Mesendoderm (in vitro differentiated cells): Measurements from ENCODE around the gene TP63.
A peak's percentile ranks its signal among the peaks of the same experiment; 100 is the strongest.

Source experiments
- DNase-seq: peaks from one replicate; pipeline ENCODE4 v3.0.0; 2013
- H2AK5ac ChIP-seq: 2 replicates; pipeline ENCODE4 v1.6.1; 2013; ENCODE audit warnings: low read length, inconsistent platforms
- H2BK120ac ChIP-seq: 2 replicates; pipeline ENCODE4 v1.6.1; 2013; ENCODE audit warnings: low read depth, mild to moderate bottlenecking, low read length, moderate library complexity, mixed read lengths
- H2BK15ac ChIP-seq: replicated peaks from 2 replicates; pipeline ENCODE4 v1.6.1; 2013; ENCODE audit warnings: low read depth, mild to moderate bottlenecking, moderate library complexity
- H2BK5ac ChIP-seq: 2 replicates; pipeline ENCODE4 v1.6.1; 2013; ENCODE audit warnings: low read length, inconsistent platforms
- H3K18ac ChIP-seq: 2 replicates; pipeline ENCODE4 v1.6.1; 2013; ENCODE audit warnings: mild to moderate bottlenecking, low read length, mixed read lengths
- H3K23ac ChIP-seq: one replicate; pipeline ENCODE4 v1.6.1; 2013; ENCODE audit warnings: low read length
- H3K27ac ChIP-seq: 2 replicates; pipeline ENCODE4 v1.5.1; 2013; ENCODE audit warnings: low read depth, mild to moderate bottlenecking, inconsistent platforms, low read length, moderate library complexity
- H3K27me3 ChIP-seq: 2 replicates; pipeline ENCODE4 v1.6.1; 2013; ENCODE audit warnings: low read length, control low read depth, mild to moderate bottlenecking, inconsistent platforms; ENCODE audit not compliant: insufficient read depth, poor library complexity
- H3K36me3 ChIP-seq: 2 replicates; pipeline ENCODE4 v1.6.1; 2013; ENCODE audit warnings: low read length, inconsistent platforms; ENCODE audit not compliant: control insufficient read depth, insufficient read depth
- H3K4ac ChIP-seq: one replicate; pipeline ENCODE4 v1.6.1; 2013; ENCODE audit warnings: low read depth, mild to moderate bottlenecking, low read length, moderate library complexity
- H3K4me1 ChIP-seq: 2 replicates; pipeline ENCODE4 v1.6.1; 2013; ENCODE audit warnings: low read depth, low read length, inconsistent platforms; ENCODE audit not compliant: control insufficient read depth
- H3K4me2 ChIP-seq: 2 replicates; pipeline ENCODE4 v1.6.1; 2013; ENCODE audit warnings: low read length
- H3K4me3 ChIP-seq: 2 replicates; pipeline ENCODE4 v1.5.1; 2013; ENCODE audit warnings: mild to moderate bottlenecking, low read length
- H3K56ac ChIP-seq: one replicate; pipeline ENCODE4 v1.6.1; 2013; ENCODE audit warnings: low read length
- H3K79me1 ChIP-seq: 2 replicates; pipeline ENCODE4 v1.6.1; 2013; ENCODE audit warnings: low read length, inconsistent platforms
- H3K79me2 ChIP-seq: 2 replicates; pipeline ENCODE4 v1.6.1; 2013; ENCODE audit warnings: mild to moderate bottlenecking, low read length; ENCODE audit not compliant: control insufficient read depth, insufficient read depth
- H3K9ac ChIP-seq: 2 replicates; pipeline ENCODE4 v1.6.1; 2013; ENCODE audit warnings: low read length, inconsistent platforms
- H4K5ac ChIP-seq: one replicate; pipeline ENCODE4 v1.6.1; 2013; ENCODE audit warnings: low read length
- H4K8ac ChIP-seq: one replicate; pipeline ENCODE4 v1.6.1; 2013; ENCODE audit warnings: low read depth, mild to moderate bottlenecking, control low read depth, low read length, moderate library complexity
- WGBS: extraction: QIAGEN DNeasy Blood & Tissue Kit; methylation state at CpG from one replicate; pipeline ENCODE4 v1.1.7; 2013; ENCODE audit warnings: low lambda C conversion rate, missing lambda C conversion rate; ENCODE audit not compliant: insufficient coverage; ENCODE audit errors: extremely low coverage; 5-methylcytosine and 5-hydroxymethylcytosine counted together

TP63 gene

DNA sequence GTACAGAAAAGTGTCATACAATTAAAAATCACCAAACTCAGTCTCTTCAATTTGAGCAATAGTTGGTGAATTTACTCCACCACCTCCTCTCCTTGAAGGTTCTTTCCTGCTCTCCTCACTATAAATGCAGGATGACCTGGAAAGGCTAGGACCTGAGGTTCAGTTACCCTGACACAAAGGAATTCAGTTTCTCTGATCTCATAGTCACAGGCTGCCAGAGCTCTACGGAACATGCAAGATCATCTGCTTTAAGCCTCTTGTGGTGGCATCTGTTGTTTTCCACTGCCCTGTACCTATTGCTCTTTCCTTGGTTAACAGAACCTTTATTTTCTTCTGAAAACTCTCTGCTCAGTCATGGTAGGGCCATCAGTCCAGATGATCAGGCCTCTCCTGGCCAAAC lies 4.9 kb upstream of the TP63 start:
- H3K79me1 ChIP-seq = no peaks in the 10 kb centered on the region
- no peak overlapping the region for H3K4ac ChIP-seq
- no peak overlapping the region for H2BK5ac ChIP-seq
- WGBS = no CpG with 5 or more reads among the region's 1 CpG
- H2AK5ac ChIP-seq = no peak overlapping the region
- H3K27me3 ChIP-seq = no peaks in the 10 kb centered on the region
- no peak overlapping the region for H3K4me3 ChIP-seq
- no peak overlapping the region for H4K5ac ChIP-seq
- no peaks in the 10 kb centered on the region for H3K79me2 ChIP-seq
- DNase-seq = peak; percentile 27
- H4K8ac ChIP-seq = no peak overlapping the region
- H3K27ac ChIP-seq = no peak overlapping the region
- no peak overlapping the region for H3K9ac ChIP-seq
- H3K4me1 ChIP-seq = no peaks in the 10 kb centered on the region
- H3K18ac ChIP-seq = no peak overlapping the region
- no peak overlapping the region for H3K23ac ChIP-seq
- H3K36me3 ChIP-seq = no peaks in the 10 kb centered on the region
- no peak overlapping the region for H3K4me2 ChIP-seq
- no peak overlapping the region for H2BK120ac ChIP-seq
- H3K56ac ChIP-seq = no peak overlapping the region
- no peak overlapping the region for H2BK15ac ChIP-seq

DNA sequence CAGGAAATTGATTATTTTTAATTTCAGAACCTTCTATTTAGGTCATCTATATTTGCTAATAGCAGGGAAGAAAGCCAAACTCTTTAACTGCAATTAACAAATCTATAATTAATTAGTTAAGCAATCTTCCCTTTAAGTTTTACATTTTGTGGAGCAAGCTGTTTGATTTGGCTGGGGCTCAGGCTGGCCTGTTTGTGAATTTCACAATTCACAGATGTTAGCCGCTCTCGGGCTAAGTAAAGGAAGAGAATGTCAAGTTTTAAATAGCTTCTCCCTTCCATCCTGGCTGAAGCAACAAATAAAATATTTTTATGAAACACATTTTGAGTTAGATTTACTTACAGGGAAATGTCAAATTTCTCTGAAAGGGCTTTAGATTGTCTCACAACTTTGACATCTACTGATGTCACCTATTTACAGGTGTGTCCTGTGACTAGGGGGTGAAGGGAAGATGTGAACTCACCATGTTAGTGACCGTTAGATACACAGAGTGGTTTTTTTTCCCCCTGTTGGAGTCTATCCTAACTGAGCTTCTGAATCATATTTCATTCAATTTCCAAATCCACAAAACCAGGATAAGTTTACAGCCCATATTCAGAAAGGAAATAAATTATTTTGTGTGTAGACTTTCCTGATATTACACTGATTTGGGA lies 1.3 kb upstream of the TP63 start:
- no peak overlapping the region for H2AK5ac ChIP-seq
- no peaks in the 10 kb centered on the region for H3K79me2 ChIP-seq
- H4K8ac ChIP-seq = no peak overlapping the region
- no peak overlapping the region for H4K5ac ChIP-seq
- no peak overlapping the region for H3K23ac ChIP-seq
- H3K4me2 ChIP-seq = no peak overlapping the region
- DNase-seq = no peak
- H3K4ac ChIP-seq = no peak overlapping the region
- no peak overlapping the region for H3K27ac ChIP-seq
- H3K56ac ChIP-seq = no peak overlapping the region
- no peak overlapping the region for H2BK120ac ChIP-seq
- H3K79me1 ChIP-seq = no peaks in the 10 kb centered on the region
- no CpG with 5 or more reads among the region's 3 CpGs for WGBS
- H2BK15ac ChIP-seq = no peak overlapping the region
- H3K4me3 ChIP-seq = no peak overlapping the region
- H3K18ac ChIP-seq = no peak overlapping the region
- H3K9ac ChIP-seq = no peak overlapping the region
- no peaks in the 10 kb centered on the region for H3K36me3 ChIP-seq
- no peaks in the 10 kb centered on the region for H3K27me3 ChIP-seq
- H2BK5ac ChIP-seq = no peak overlapping the region
- H3K4me1 ChIP-seq = no peaks in the 10 kb centered on the region

- H3K36me3 ChIP-seq = no peaks in the 10 kb centered on the region
- no peak overlapping the region for H4K8ac ChIP-seq
- H3K4me1 ChIP-seq = no peaks in the 10 kb centered on the region
- no peak overlapping the region for H3K4ac ChIP-seq
- H3K27ac ChIP-seq = no peak overlapping the region
- no peak overlapping the region for H3K4me2 ChIP-seq
- H3K18ac ChIP-seq = no peak overlapping the region
- no peaks in the 10 kb centered on the region for H3K27me3 ChIP-seq
- H3K4me3 ChIP-seq = no peak overlapping the region
- H4K5ac ChIP-seq = no peak overlapping the region
- WGBS = no CpG with 5 or more reads among the region's 8 CpGs
- H2BK15ac ChIP-seq = no peak overlapping the region
- H2BK120ac ChIP-seq = no peak overlapping the region
- H3K79me1 ChIP-seq = no peaks in the 10 kb centered on the region
- no peak overlapping the region for H3K56ac ChIP-seq
- no peak overlapping the region for H2BK5ac ChIP-seq
- no peak overlapping the region for H2AK5ac ChIP-seq
- no peak overlapping the region for H3K23ac ChIP-seq
- H3K79me2 ChIP-seq = no peaks in the 10 kb centered on the region
- no peak overlapping the region for H3K9ac ChIP-seq
- no peak for DNase-seq
These were observed 319 bp upstream of the TP63 start for GRCh38 chr3:189630767-189631372.

- Histone ChIP-seq H4K5ac (no peak overlapping the region), H3K23ac (no peak overlapping the region), H3K4me3 (no peak overlapping the region), H3K4me2 (no peak overlapping the region), H4K8ac (no peak overlapping the region), H2BK15ac (no peak overlapping the region), H3K9ac (no peak overlapping the region), H3K18ac (no peak overlapping the region), H3K27ac (no peak overlapping the region), H3K27me3 (no peaks in the 10 kb centered on the region), H3K36me3 (no peaks in the 10 kb centered on the region), H2BK5ac (no peak overlapping the region), H2BK120ac (no peak overlapping the region), H3K79me1 (no peaks in the 10 kb centered on the region), H2AK5ac (no peak overlapping the region), H3K4ac (no peak overlapping the region), H3K4me1 (no peaks in the 10 kb centered on the region), H3K79me2 (no peaks in the 10 kb centered on the region), H3K56ac (no peak overlapping the region)
- no CpG with 5 or more reads among the region's 6 CpGs for WGBS
- no peak for DNase-seq
These were observed 220 bp downstream of the TP63 start for GRCh38 chr3:189631409-189631808.

DNA sequence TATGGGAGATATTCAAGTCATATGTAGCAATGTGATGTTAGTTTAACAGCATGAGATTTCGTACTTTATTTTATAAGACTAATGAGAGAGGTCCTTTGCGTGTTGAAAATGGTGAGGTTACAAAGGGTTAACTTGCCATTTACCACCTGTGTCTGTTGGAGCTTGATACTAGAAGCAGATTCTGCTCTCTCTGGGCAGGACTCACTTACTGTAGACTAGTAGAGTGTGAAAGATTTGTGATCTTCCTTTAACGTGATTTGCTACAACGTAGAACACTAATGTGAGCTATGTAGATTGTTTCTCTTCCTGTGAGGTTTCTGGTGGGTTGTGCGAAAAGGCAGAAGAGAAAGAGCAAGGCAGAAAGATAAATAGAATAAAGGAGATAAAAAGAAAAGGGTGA lies 1.1 kb downstream of the TP63 start:
- WGBS = no CpG with 5 or more reads among the region's 5 CpGs
- H3K36me3 ChIP-seq = no peaks in the 10 kb centered on the region

DNA sequence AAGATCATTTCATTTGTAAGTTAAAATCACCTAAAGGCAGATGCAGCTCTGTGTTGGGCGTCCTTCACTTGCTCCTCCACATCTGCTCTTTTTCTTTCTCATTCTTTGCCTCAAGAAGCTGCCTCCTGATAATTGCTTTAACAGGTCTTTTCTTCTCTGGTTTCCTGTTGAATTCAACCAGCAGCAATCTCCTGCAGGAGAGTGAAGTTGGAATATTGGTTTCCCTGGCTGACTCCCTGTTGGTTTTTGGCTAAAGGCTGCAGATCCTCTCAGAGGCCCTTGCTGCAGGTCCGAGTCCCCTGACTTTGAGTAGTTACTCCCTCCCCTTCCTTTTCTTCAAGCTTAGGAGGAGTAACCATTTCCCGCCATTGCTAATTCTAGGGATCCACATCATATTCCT lies 4.2 kb downstream of the TP63 start:
- no CpG with 5 or more reads among the region's 3 CpGs for WGBS
- no peak overlapping the region for H2BK120ac ChIP-seq
- H3K27me3 ChIP-seq = no peaks in the 10 kb centered on the region
- H2BK5ac ChIP-seq = no peak overlapping the region
- H3K79me2 ChIP-seq = no peaks in the 10 kb centered on the region
- DNase-seq = peak; percentile 45
- no peak overlapping the region for H3K4ac ChIP-seq
- H3K4me2 ChIP-seq = no peak overlapping the region
- no peak overlapping the region for H3K56ac ChIP-seq
- H3K4me1 ChIP-seq = no peaks in the 10 kb centered on the region
- no peak overlapping the region for H4K5ac ChIP-seq
- no peak overlapping the region for H3K9ac ChIP-seq
- no peak overlapping the region for H2BK15ac ChIP-seq
- no peaks in the 10 kb centered on the region for H3K79me1 ChIP-seq
- no peak overlapping the region for H3K18ac ChIP-seq
- no peak overlapping the region for H3K4me3 ChIP-seq
- H3K23ac ChIP-seq = no peak overlapping the region
- no peak overlapping the region for H2AK5ac ChIP-seq
- no peak overlapping the region for H3K27ac ChIP-seq
- H3K36me3 ChIP-seq = no peaks in the 10 kb centered on the region
- no peak overlapping the region for H4K8ac ChIP-seq

More for the DNA sequence above, 1.1 kb downstream of the TP63 start:
- H3K4me1 ChIP-seq = no peaks in the 10 kb centered on the region
- no peak overlapping the region for H3K18ac ChIP-seq
- no peak overlapping the region for H3K9ac ChIP-seq
- no peak overlapping the region for H4K8ac ChIP-seq
- DNase-seq = no peak
- no peak overlapping the region for H3K4me3 ChIP-seq
- no peak overlapping the region for H3K4ac ChIP-seq
- no peak overlapping the region for H3K56ac ChIP-seq
- no peaks in the 10 kb centered on the region for H3K79me1 ChIP-seq
- H4K5ac ChIP-seq = no peak overlapping the region
- H3K4me2 ChIP-seq = no peak overlapping the region
- no peak overlapping the region for H2BK120ac ChIP-seq
- no peak overlapping the region for H2AK5ac ChIP-seq
- no peaks in the 10 kb centered on the region for H3K27me3 ChIP-seq
- no peaks in the 10 kb centered on the region for H3K79me2 ChIP-seq
- no peak overlapping the region for H2BK5ac ChIP-seq
- no peak overlapping the region for H3K27ac ChIP-seq
- no peak overlapping the region for H2BK15ac ChIP-seq
- no peak overlapping the region for H3K23ac ChIP-seq
